Measurements from ENCODE around the gene PAX3. TPM values are rescaled to one million over a fixed set of nuclear protein-coding genes. Genes with fewer than 3 reads are reported as not detected.

PAX3 gene
- not detected for total RNA-seq

DNA sequence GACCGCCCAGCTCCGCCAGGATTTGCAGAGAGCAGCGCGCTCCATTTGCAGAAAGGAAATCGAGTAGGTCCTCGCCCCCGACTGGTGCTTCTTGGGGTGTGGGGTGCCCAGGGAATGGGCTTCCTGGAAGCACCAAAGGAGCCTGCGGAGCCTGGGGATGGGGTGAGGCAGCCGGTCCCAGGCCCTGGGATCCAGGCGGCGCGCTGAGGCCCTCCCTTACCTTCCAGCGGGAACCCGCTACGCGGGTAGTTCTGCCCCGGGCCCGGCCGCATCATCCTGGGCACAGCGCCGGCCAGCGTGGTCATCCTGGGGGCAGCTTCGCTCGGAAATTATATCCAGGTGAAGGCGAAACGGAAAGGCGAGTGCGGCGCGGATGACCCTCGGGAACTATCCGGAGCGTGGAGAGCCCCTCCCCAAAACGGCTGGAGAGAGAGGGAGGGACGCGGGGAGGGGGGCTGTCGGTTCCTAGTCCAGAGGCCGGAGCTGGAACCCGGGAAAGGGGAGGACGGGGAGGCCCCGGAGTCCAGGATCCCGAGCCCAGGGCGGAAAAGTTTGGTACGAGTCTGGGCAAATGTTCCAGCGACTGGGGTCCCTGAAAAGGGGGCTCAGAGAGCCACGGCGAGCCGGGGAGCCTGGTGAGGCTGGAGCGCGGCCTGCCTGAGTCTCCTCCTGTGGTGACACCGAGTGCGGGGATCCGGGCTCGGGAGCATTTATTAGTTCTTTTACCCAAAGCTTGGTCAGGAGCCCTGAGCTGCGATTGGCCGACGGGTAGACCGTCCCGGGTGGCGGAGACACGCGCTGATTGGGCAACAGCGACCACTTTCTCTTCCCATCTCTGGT is at the start of gene PAX3:
PAX3 (minus strand) TSS at position 688 of the 840 bp plus-strand sequence; CDS start at position 305, 383 bp downstream.
- peaks cover 24% of the 10 kb centered on the region for H3K4me1 Mint-ChIP-seq
- DNase-seq = no peak
- ChIA-PET CTCF (interaction anchor here (0.6 kb wide), 1 partner anchor 19 kb away, joined by 3 read pairs; no protein-coding TSS in a partner anchor), POLR2A (interaction anchor here (0.6 kb wide), 1 partner anchor 118 kb away, joined by 3 read pairs; no protein-coding TSS in a partner anchor)
- peaks cover 10% of the 10 kb centered on the region for H3K9me3 Mint-ChIP-seq
- H3K27ac Mint-ChIP-seq = peak within 1 kb of the TSS; percentile 74
- peaks cover 98% of the 10 kb centered on the region for H3K27me3 Mint-ChIP-seq
- peak within 1 kb of the TSS; percentile 29 for H3K4me3 Mint-ChIP-seq
- peaks cover 5% of the 10 kb centered on the region for H3K36me3 Mint-ChIP-seq (ENCODE audit: low read depth)

DNA sequence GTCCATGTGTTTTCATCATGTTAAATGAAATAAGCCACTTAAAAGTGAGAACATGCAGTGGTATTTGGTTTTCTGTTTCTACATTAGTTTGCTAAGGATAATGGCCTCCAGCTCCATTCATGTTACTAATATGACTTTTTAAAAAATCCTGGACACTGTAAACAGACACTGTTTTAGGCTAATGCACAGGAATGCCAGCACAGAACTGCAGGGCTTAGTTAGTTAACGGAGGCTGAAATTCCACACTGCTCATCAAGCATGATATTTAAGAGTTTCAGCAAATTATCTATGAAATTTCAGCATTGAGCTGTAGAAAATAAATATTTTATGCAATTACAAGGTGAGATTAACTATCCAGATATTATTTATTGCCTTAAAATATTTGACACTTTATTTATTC is 42.5 kb upstream of the PAX3 start:
- POLR2A ChIA-PET = no interaction called here
- Mint-ChIP-seq H3K27me3 (peaks cover 2% of the 10 kb centered on the region), H3K4me1 (no peaks in the 10 kb centered on the region), H3K36me3 (ENCODE audit: low read depth) (no peaks in the 10 kb centered on the region), H3K27ac (no peak overlapping the region), H3K9me3 (no peaks in the 10 kb centered on the region), H3K4me3 (no peak overlapping the region)
- CTCF ChIA-PET = no interaction called here
- no peak for DNase-seq

DNA sequence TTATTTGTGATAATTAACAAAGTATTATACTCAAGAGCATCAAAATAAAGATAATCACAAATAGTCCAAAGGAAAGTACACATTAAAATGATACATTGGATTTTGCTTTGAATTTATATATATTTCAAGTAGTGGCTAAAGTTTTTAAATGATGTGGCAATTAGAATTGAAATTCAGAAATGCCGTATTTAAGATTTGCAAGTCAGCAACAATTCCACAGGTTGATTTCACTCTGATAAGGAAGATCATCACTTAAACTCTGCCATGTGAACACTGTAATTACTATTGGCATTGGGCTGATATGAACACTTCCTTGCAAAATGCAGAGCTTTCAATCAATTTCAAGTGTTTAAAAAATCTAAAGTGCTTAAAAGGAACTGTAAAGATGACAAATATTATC is 39.6 kb upstream of the PAX3 start:
- no peak for DNase-seq
- Mint-ChIP-seq H3K4me3 (no peak overlapping the region), H3K4me1 (no peaks in the 10 kb centered on the region), H3K27me3 (peaks cover 2% of the 10 kb centered on the region), H3K27ac (no peak overlapping the region), H3K9me3 (peaks cover 5% of the 10 kb centered on the region), H3K36me3 (ENCODE audit: low read depth) (no peaks in the 10 kb centered on the region)
- ChIA-PET CTCF (no interaction called here), POLR2A (no interaction called here)

DNA sequence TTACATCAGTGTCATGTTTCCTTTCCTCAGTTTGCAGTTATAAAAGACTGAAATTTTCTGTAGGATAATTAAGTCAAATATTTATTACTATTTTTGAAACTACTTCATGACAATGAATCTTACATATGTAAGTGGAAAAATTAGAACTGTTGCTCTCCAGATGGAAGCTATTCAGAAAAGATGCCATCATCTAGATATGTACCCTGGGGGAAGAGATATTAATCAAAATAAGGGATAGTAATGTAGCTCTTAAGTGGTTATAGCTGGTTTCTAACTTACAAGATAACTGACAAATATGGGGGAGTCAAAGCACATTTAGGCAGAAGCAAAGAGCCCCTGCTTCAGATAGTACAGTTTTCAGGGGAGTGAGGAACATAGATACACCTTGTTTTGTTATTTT is 38.1 kb upstream of the PAX3 start:
- POLR2A ChIA-PET = no interaction called here

DNA sequence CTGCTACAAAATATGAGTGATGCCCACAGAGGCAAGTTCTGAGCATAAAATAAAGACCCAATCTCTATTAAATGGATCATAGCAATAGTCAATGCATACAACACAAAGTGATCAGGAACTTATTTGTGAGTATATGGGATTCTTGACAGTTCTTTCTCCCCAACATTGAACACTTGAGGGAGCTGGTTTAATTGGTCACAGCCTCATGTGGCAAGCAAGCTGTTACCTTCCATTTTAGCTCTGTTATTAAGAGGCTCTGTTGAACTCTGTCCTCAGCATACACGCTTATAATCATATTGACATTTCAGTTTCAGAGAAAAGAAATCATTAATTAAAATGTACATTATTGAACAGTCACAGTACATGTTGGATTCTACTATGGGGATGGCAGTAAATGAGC is 37.6 kb upstream of the PAX3 start:
- no peak for DNase-seq
- Mint-ChIP-seq H3K4me1 (no peaks in the 10 kb centered on the region), H3K27ac (no peak overlapping the region), H3K27me3 (peaks cover 2% of the 10 kb centered on the region), H3K4me3 (no peak overlapping the region), H3K9me3 (peaks cover 6% of the 10 kb centered on the region), H3K36me3 (ENCODE audit: low read depth) (no peaks in the 10 kb centered on the region)
- ChIA-PET POLR2A (no interaction called here), CTCF (interaction anchor here (1.0 kb wide), 1 partner anchor 15 kb away, joined by 3 read pairs; no protein-coding TSS in a partner anchor)

More for the DNA sequence above, 38.1 kb upstream of the PAX3 start:
- Mint-ChIP-seq H3K9me3 (peaks cover 6% of the 10 kb centered on the region), H3K36me3 (ENCODE audit: low read depth) (no peaks in the 10 kb centered on the region), H3K27ac (no peak overlapping the region), H3K4me1 (no peaks in the 10 kb centered on the region), H3K27me3 (peaks cover 2% of the 10 kb centered on the region), H3K4me3 (no peak overlapping the region)
- CTCF ChIA-PET = interaction anchor here (1.0 kb wide), 1 partner anchor 15 kb away, joined by 3 read pairs; no protein-coding TSS in a partner anchor
- no peak for DNase-seq

DNA sequence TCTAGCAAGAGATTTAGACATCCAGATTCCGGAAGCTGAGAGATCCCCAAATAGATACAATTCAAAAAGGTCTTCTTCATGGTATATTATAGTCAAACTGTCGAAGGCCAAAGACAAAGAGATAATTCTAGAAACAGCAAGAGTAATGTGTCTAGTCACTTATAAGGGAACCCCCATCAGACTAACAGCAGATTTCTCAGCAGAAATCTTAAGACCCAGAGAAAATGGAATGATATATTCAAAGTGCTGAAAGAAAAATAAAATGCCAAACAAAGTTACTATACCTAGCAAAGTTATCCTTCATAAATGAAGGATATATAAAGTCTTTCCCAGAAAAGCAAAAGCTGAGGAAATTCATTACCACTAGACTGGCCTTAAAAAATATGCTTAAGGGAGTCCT is 36.1 kb upstream of the PAX3 start:
- peaks cover 2% of the 10 kb centered on the region for H3K27me3 Mint-ChIP-seq
- no peak overlapping the region for H3K27ac Mint-ChIP-seq
- DNase-seq = no peak
- H3K4me3 Mint-ChIP-seq = no peak overlapping the region
- CTCF ChIA-PET = no interaction called here
- H3K4me1 Mint-ChIP-seq = no peaks in the 10 kb centered on the region
- peaks cover 6% of the 10 kb centered on the region for H3K9me3 Mint-ChIP-seq
- no peaks in the 10 kb centered on the region for H3K36me3 Mint-ChIP-seq (ENCODE audit: low read depth)
- POLR2A ChIA-PET = no interaction called here

DNA sequence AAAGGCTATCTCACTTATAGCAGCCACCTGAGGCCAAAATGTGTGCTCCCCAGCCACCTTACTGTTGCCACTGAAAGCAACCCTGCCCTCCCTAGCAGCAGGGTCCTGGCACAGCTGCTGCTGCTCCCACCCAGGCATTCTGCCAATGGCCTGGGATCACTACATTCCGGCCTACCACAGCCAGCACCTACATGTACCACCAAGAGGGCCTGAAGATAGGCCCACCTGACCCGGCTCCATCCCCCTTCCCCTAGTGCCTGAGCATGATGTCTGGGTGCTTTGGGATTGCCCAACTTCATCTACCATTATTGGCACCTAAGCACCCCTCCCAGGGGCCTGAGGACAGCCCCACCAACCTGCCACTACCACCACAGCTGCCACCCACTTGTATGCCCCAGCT is 34.6 kb upstream of the PAX3 start:
- Mint-ChIP-seq H3K4me1 (no peaks in the 10 kb centered on the region), H3K9me3 (peaks cover 8% of the 10 kb centered on the region), H3K36me3 (ENCODE audit: low read depth) (no peaks in the 10 kb centered on the region), H3K27me3 (peaks cover 2% of the 10 kb centered on the region), H3K27ac (no peak overlapping the region), H3K4me3 (no peak overlapping the region)
- CTCF ChIA-PET = no interaction called here
- POLR2A ChIA-PET = no interaction called here
- DNase-seq = no peak

DNA sequence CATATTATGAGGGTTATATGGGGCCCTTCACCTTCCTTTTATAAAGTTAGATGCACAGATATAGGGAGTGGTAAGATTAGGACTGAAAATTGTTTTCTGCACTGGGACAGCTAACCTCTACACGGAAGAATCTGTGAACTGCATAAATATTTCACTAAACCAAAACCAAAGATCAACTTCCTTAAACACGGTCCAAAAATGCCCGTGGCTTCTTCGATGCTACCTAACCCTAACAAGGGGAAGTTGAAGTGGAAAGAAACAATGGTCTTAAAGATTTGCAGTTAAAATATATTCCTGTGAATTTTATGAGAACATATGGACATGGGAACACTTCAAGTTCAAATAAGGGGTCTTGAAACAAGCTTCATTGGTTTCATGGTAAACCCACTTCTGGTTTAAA is 33.3 kb upstream of the PAX3 start:
- DNase-seq = no peak
- ChIA-PET POLR2A (no interaction called here), CTCF (interaction anchor here (0.6 kb wide), 1 partner anchor 394 kb away, joined by 3 read pairs; no protein-coding TSS in a partner anchor)
- Mint-ChIP-seq H3K27ac (no peak overlapping the region), H3K27me3 (peaks cover 2% of the 10 kb centered on the region), H3K9me3 (peaks cover 8% of the 10 kb centered on the region), H3K4me1 (no peaks in the 10 kb centered on the region), H3K4me3 (no peak overlapping the region), H3K36me3 (ENCODE audit: low read depth) (no peaks in the 10 kb centered on the region)

DNA sequence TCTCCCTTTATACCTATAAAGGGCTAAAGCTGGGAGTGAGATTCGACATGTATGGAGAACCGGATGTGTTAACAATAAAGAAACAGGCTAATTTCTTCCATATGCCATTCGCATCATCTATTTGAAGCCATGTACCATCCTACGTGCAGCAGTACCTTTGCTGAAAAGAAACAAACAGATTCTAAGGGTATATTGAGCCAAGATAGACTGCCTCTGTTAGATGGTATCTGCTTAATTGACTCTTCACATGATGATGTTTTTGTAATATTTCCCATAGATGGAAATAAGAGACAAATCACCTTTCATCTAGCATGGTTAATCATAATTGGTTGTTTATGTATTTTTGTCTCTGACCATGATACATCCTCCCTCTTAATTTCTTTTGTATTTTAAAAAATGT is 32.1 kb upstream of the PAX3 start:
- H3K4me1 Mint-ChIP-seq = no peaks in the 10 kb centered on the region
- DNase-seq = no peak
- H3K27ac Mint-ChIP-seq = no peak overlapping the region
- H3K27me3 Mint-ChIP-seq = peaks cover 2% of the 10 kb centered on the region
- no peaks in the 10 kb centered on the region for H3K36me3 Mint-ChIP-seq (ENCODE audit: low read depth)
- no peak overlapping the region for H3K4me3 Mint-ChIP-seq
- peaks cover 8% of the 10 kb centered on the region for H3K9me3 Mint-ChIP-seq
- ChIA-PET CTCF (interaction anchor here (1.6 kb wide), 1 partner anchor 9 kb away, joined by 4 read pairs; no protein-coding TSS in a partner anchor), POLR2A (no interaction called here)

DNA sequence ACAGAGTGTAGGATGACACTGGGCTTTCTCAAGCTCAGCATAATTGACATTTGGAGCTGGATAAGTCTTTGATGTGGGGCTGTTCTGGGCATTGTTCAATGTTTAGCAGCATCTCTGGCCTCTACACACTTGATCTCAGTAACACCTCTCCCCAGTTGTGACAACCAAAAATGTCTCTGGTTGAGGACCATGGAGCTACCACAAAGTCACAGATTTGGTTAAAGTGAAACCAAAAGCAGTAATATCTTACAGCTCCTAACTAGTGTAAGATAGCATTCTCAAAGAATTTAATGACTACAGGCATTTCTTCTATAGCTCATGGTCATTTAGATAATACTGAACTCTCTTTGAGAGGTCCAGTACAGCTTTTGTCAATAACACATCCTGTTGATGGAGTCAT is 23.4 kb upstream of the PAX3 start:
- POLR2A ChIA-PET = no interaction called here
- peaks cover 35% of the 10 kb centered on the region for H3K27me3 Mint-ChIP-seq
- CTCF ChIA-PET = interaction anchor here (1.0 kb wide), 1 partner anchor 8 kb away, joined by 4 read pairs; no protein-coding TSS in a partner anchor
- no peaks in the 10 kb centered on the region for H3K36me3 Mint-ChIP-seq (ENCODE audit: low read depth)
- H3K4me1 Mint-ChIP-seq = peaks cover 19% of the 10 kb centered on the region
- H3K4me3 Mint-ChIP-seq = no peak overlapping the region
- H3K9me3 Mint-ChIP-seq = no peaks in the 10 kb centered on the region
- DNase-seq = no peak
- no peak overlapping the region for H3K27ac Mint-ChIP-seq

DNA sequence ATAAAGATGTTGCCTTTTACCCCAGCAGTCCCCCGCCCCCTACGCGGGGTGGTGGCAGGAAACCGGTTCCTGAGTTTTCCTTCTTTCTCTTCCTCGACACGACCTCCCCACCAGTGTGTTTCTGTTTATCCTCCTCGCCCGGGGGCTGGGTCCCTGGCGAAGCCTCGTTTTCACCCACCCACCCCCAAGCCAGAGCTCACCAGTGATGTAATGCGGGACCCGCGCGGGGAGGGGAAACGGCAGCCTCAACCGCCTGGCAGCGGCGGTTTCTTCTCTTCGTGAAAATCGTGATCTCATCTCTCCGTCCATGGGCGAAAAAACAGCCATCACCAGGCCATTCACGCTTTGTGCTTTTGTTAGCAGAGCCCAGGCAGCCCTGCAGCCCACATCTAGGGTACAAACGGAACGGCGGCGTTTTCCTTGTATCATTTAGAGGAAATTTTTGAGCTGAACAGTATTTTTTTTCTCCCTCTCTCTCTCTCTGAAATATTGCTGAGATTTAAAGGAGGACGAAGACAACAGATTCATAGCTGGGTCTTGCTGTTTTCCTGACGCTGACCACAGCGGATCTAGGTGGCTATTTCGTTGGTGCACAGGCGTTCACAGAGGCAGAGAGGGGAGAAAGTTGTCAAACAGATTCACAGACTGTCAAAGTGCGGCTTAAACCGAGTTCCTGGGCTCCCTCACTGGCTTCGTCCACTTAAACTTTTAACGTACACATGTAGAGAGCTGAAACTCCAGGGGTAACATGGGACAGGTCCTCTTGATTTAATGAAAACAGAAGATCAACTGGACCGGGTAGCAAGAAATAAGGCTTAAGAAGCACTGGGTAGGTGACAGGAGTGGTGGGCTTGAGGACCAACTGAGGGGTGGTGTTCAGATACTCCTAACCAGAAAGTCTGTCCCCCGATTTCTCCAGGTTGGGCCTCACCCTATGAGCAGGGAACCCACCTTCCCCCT is 21.9 kb upstream of the PAX3 start:
- DNase-seq = no peak
- peak overlapping the region; percentile 80 for H3K27ac Mint-ChIP-seq
- CTCF ChIA-PET = no interaction called here
- peaks cover 48% of the 10 kb centered on the region for H3K27me3 Mint-ChIP-seq
- peaks cover 19% of the 10 kb centered on the region for H3K4me1 Mint-ChIP-seq
- H3K9me3 Mint-ChIP-seq = no peaks in the 10 kb centered on the region
- no peaks in the 10 kb centered on the region for H3K36me3 Mint-ChIP-seq (ENCODE audit: low read depth)
- H3K4me3 Mint-ChIP-seq = peak overlapping the region; percentile 63
- POLR2A ChIA-PET = no interaction called here

DNA sequence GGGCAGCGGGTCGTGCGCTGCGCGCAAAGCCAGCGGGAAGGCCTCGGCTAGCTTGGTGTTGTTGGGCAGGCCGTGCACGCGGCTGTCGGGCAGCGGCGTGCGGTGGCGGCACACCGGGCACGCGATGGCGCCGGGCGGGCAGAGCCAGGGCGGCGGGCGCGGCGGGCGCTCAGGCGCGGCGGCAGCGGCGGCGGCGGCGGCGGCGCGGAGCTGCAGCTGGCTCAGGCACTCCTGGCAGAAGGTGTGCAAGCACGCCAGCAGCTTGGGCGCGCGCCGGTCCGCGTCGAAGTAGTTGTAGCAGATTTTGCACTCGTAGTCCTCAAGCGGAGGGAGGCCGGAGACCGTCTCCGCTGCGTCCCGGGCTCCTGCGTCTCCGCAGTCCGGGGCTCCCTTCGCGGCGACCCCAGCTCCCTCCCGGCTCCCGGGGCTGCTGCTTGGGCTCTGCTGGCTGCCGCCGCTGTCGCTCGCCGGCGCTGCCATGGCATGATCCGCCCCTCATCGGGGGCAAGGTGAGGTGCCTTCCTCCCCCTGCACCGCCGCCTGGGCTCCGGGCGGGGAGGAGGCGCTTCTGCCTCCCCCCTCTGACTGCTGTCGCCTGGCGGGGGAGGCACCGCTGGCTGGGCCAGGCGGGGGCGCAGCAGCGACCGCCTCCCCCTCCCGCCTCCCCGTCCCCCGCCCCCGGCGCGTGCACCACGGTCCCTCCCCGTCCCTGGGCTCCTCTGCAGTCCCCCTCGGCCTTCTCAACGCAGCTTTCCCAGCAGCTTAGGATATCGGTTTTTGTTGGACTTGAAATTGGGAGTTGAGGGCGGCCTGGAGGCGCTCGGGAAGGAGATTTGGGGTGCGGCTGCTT is 21.0 kb upstream of the PAX3 start:
- Mint-ChIP-seq H3K4me1 (peaks cover 19% of the 10 kb centered on the region), H3K4me3 (peak overlapping the region; percentile 63), H3K27me3 (peaks cover 57% of the 10 kb centered on the region), H3K9me3 (no peaks in the 10 kb centered on the region), H3K27ac (no peak overlapping the region), H3K36me3 (ENCODE audit: low read depth) (no peaks in the 10 kb centered on the region)
- no peak for DNase-seq
- POLR2A ChIA-PET = no interaction called here
- CTCF ChIA-PET = interaction anchor here (1.2 kb wide), 1 partner anchor 251 kb away, joined by 4 read pairs; no protein-coding TSS in a partner anchor
